ENCODE data around the gene RPTN. TPM values are rescaled to one million over a fixed set of nuclear protein-coding genes. Genes with fewer than 3 reads are reported as not detected.
"Not testable (repeated sequence)": the region's sequence is repeated elsewhere in the genome, so short reads cannot be mapped to it uniquely, and the experiment has no call there.

Gene RPTN
- total RNA-seq, 1 donor from 2014 or later: not detected

DNA sequence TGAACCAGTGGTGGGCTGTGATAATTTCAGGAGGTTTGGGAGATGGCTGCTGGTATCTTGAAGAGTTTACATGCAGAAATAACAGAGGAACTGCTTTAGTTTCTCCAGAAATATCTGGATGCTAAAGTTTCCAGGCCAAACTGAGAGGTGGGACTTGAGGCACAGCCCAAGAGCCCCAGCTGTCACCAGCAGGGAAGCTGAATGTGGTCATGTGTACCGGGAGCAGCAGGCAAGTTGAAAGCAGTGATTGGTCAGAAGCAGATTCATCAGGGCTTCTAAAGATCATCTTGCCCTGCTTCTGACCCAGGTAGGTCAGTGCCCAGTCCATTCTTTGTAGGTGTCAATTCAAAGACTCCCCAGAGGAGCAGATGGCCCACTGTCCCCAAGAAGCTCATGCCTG lies 7.9 kb upstream of the RPTN start:
- intact Hi-C loops (cut with micrococcal nuclease): no loop called here

DNA sequence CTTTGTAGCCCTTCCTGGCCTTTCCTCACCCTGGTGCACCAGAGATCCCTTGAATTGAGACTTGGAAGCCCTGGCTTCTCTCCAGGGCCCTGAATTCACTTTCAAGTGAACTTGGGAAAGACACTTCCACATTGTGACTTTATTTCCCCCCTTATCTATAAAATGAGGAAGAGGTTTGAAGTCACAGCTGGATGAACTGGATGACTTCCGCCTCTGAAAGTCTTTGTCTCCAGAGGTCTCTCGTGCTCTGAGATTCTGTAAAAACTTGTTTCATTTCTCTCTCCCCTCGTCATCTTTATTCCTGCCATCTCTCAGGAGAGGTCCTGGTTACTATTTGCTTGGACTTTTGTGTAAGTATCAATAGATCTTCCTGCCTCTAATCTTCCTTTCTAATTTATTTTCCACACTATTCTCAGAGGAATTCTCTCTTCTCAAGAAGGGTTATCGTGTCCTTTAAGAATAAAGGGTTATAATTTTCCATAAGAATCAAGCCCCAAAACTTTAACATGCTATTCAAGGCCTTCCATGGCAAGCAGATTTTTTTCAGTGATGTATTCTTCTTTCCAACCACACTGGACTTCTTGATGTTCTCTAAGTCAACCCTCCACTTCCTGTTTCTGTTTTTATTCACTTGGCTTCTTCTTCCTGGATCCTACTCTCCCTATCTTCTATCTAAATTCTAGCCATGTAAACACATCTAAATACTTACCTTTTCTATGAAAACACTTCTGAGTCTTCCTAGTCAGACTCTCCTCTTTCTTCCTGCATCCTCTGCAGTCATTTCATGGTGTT lies 6.5 kb upstream of the RPTN start:
- intact Hi-C loops (cut with micrococcal nuclease): no loop called here

GRCh38 chr1:152164517-152165136 lies 5.6 kb upstream of the RPTN start:
- intact Hi-C loops (cut with micrococcal nuclease): no loop called here

DNA sequence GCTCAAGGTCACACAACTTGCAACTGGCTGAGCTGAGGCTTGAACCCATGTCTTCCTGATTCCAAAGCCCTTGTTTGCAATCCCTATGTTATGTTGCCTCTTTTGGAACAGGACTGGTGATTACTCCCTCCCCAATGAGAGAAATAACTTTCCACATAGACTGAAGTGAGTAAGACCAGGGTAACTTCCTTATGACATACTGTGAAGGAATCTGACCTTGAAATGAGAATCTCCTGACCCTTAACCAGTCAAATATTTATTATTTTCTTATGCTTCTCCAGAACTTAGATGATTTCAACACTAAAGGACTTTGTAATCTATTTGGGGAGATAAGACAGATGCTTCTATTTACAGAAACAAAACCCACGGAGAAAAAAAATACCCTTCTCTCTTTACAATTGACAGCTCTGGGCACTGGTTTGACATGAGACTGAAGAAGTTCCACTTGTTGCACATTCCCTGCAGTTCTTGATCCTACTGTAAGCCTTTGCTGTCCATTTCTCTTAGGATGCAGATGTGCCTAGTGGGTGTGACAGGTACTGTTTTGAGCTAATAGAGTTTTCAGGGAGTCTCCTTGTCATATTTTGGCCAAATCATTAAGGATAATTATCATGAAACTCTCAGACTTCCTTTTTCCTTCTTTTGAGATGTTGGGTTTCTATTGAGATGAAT lies 3.9 kb upstream of the RPTN start:
- intact Hi-C loops (cut with micrococcal nuclease): no loop called here

- intact Hi-C loops (cut with micrococcal nuclease): no loop called here
Observed at GRCh38 chr1:152160576-152160975, 1.5 kb upstream of the RPTN start.

DNA sequence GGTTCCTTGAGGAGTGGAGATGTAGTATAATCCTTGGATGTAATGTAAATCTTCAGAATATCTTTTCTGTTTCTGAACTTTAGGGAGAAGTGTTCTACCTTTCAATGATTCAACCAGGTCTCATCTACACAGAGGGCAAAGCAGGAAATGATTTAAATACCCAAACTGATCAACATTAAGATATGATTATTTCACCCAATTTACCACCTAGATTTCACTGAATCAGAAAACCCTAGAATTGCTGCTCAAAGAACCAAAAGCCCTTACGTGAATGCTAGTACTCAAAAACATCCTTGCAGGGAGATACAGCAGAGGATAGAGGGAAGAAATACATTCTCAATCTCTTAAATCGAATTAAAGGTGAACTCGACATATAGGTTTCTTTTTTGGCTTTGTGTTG lies 5.0 kb downstream of the RPTN start:
- intact Hi-C loops (cut with micrococcal nuclease): no loop called here

DNA sequence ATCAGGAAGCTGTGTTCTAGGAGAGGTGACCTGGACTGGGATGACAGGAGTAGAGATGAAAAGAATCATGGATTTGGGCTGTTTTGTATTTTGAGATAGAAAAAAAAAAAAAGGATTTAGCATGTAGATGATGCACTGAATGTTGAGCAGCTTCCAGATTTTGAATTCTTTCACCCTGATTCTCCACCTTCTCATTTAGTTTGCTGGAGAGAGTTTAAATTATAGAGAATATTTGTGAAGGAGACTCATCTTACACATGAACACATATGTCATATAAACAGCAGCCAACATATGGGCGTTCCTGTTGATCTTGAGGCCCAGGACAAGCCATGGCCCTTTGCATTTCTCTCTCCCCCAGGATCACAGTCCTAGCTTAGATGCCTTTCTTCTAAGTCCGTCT lies 7.4 kb downstream of the RPTN start:
- intact Hi-C loops (cut with micrococcal nuclease): no loop called here

- intact Hi-C loops (cut with micrococcal nuclease): no loop called here
Observed at GRCh38 chr1:152148981-152149380, 10.0 kb downstream of the RPTN start.

- intact Hi-C loops (cut with micrococcal nuclease): no loop called here
Observed at GRCh38 chr1:152148051-152148450, 11.0 kb downstream of the RPTN start.

DNA sequence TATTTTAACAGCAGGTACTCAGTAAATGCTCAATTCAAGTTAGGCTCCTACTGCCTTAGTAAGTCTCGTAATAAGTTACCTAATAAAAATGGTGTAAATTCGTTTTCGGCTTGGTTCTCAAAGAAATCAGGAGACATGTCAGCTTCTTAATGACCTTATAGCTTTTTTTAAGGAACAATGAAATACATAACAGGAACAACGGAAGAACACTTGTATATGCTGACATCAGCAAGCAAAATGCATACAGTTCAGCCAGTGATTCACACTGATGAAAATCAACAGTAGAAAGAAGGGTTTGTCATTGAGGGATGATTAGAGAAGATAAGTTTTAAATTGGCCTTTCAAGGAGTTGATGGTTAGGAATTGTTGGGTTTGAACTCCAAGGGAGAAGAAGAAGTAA lies 13.3 kb downstream of the RPTN start:
- intact Hi-C loops (cut with micrococcal nuclease): no loop called here

DNA sequence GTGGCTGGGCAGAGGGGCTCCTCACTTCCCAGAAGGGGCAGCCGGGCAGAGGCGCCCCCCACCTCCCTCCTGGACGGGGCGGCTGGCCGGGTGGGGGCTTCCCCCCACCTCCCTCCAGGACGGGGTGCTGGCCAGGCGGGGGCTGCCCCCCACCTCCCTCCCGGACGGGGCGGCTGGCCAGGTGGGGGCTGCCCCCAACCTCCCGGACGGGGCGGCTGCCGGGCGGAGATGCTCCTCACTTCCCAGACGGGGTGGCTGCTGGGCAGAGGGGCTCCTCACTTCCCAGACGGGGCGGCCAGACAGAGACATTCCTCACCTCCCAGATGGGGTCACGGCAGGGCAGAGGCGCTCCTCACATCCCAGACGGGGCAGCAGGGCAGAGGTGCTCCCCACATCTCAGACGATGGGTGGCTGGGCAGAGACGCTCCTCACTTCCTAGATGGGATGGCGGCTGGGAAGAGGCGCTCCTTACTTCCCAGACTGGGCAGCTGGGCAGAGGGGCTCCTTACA lies 14.3 kb downstream of the RPTN start:
- intact Hi-C loops (cut with micrococcal nuclease): not testable (repeated sequence)

DNA sequence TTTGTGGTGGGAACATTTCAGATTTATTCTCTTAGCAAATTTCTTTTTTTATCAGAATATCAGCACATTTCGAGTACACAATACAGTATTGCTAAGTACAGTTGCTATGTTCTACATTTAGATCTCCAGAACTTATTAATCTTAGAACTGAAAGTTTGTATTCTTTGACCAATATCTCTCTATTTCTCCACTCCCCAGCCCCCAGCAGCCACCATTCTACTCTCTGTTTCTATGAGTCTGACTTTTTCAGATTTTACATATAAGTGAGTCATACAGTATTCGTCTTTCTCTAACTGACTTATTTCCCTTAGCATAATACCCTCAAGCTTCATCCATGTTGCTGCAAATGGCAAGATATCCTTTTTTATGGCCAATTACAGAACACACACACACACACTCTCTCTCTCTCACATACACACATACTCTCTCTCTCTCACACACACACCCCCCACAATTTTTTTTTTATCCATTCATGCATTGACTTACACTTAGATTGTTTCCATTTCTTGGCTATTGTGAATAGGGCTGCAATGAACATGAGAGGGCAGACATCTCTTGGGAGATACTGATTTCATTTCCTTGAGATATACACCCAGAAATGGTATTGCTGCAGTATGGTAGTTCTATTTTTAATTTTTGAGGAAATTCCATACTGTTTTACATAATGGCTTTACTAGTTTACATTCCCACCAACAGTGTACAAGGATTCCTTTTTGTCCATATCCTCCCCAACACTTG lies 15.7 kb downstream of the RPTN start:
- intact Hi-C loops (cut with micrococcal nuclease): no loop called here

GRCh38 chr1:152141971-152142584 lies 16.9 kb downstream of the RPTN start:
- intact Hi-C loops (cut with micrococcal nuclease): loop anchor here (1.0 kb wide), 1 partner anchor 43 kb away; no protein-coding TSS in a partner anchor

DNA sequence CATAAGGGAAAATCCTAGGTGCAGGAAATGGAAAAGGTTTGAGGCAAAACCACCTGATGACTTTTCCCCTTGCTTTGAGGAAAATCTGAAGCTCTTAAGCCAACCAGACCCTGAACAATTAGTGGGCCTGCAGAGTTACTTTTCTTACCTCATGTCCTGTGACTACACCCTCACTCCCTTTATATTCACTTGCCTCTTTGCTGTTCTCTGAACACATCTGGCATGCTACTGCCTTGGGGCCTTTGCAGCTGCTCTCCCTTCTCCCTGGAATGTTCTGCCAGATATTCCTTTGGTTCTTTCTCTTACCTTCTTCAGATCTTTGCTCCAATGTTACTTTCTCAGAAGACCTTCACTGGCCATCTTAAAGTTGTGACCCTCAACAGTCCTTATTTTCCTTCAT lies 21.8 kb downstream of the RPTN start:
- intact Hi-C loops (cut with micrococcal nuclease): no loop called here

GRCh38 chr1:152130186-152130585 lies 28.8 kb downstream of the RPTN start:
- intact Hi-C loops (cut with micrococcal nuclease): no loop called here

DNA sequence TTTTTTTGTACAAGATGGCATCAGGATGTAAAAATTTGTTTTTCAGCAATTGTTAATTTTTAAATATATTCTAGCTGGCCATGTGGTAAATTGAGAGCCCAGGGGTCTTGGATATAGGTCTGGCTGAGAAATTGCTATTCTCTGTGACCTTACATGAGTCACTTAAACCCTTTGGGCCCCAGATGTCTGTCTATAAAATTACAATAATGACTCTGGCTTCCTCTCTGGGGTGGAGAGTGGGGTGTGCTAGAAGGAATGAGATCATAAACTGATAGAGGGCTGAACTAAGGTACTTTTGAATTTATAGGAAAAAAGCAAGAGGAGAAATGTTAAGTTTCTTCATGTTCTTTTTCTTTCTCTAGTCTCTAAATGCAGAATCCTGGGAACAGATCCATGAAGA lies 31.4 kb downstream of the RPTN start:
- intact Hi-C loops (cut with micrococcal nuclease): no loop called here

GRCh38 chr1:152125834-152126443 lies 33.1 kb downstream of the RPTN start:
- intact Hi-C loops (cut with micrococcal nuclease): no loop called here

- intact Hi-C loops (cut with micrococcal nuclease): no loop called here
Observed at GRCh38 chr1:152118915-152119314, 40.1 kb downstream of the RPTN start.

DNA sequence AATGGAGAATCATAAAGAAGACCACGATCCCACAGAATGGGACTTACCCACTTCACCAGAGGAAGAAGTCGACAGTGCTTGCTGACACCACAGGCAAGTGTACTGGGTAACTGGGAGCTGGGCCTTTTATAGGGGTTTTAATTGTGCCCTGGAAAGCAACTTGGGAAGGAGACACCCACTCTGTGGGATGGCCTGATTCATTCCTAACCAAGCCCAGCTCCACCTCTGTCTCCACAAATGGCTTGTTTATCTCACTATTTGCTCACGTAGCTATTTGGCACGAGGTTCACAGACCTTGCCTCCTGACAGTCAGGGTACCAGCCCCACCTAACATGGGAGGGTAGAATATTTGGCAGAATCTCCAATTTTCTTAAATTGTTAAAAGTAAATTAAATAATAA lies 43.7 kb downstream of the RPTN start, which contains the start of gene TCHH:
TSS of gene TCHH (minus strand) at position 101 of the 400 bp plus-strand sequence. CDS start 1,364 bp downstream, outside the sequence.
- intact Hi-C loops (cut with micrococcal nuclease): no loop called here

DNA sequence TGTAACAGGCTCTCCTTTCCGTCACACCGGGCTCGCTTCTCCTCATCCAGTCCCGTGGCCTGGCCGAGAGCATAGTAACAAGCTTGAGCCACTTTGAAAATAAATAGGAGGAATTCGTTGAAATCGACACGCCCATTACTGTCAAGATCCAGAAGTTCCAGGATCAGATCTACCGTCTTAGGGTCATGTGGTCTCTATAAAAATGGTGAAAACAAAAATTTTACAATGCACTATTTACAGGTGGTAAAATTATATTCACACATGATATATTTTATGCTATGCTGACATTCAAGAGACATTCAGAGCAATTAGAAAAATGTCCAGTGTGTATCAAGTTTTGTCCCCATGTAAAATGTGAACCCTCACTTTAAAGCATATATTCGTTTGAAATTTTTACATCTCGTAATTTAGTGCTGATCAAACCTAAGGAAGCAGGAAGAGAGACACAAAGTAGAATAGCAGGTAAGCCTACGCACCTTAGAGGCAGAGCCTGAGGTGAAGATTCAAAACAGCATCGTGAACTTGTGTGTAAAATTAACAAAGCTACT lies 46.1 kb downstream of the RPTN start:
- intact Hi-C loops (cut with micrococcal nuclease): loop anchor here (5.0 kb wide), 2 partner anchors 61 to 74 kb away; no protein-coding TSS in a partner anchor
